Astrocyte (in vitro differentiated cells and primary cell): Measurements from ENCODE around the gene DNLZ. TPM values are rescaled to one million over a fixed set of nuclear protein-coding genes. Genes with fewer than 3 reads are reported as not detected.

Experiments
- DNase-seq: peaks from one replicate; pipeline ENCODE4 v3.0.0-alpha.2; 2010; ENCODE audit warnings: low read depth
- FAIRE-seq: peaks from 2 replicates; lab custom pipeline; 2011; peaks lifted over from hg19 to GRCh38; lab: Jason Lieb, UNC
- H2AFZ ChIP-seq: 2 replicates; pipeline ENCODE4 v1.6.0; 2012; ENCODE audit warnings: low read depth, low read length, inconsistent platforms
- H3K27ac ChIP-seq: 2 replicates; pipeline ENCODE4 v1.5.1; 2011; ENCODE audit warnings: low read depth, low read length, inconsistent platforms
- H3K27me3 ChIP-seq: 2 replicates; pipeline ENCODE4 v1.6.0; 2011; ENCODE audit warnings: low read length, inconsistent platforms; ENCODE audit not compliant: insufficient read depth
- H3K36me3 ChIP-seq: 2 replicates; pipeline ENCODE4 v1.5.1; 2011; ENCODE audit warnings: low read length, inconsistent platforms; ENCODE audit not compliant: insufficient read depth
- H3K4me1 ChIP-seq: 2 replicates; pipeline ENCODE4 v1.5.1; 2011; ENCODE audit warnings: low read length, inconsistent platforms; ENCODE audit not compliant: insufficient read depth
- H3K4me2 ChIP-seq: 2 replicates; pipeline ENCODE4 v1.6.0; 2012; ENCODE audit warnings: low read length, inconsistent platforms
- H3K4me3 ChIP-seq: 2 replicates; pipeline ENCODE4 v1.5.1; 2011; ENCODE audit warnings: low read depth, mild to moderate bottlenecking, low read length, inconsistent platforms; ENCODE audit not compliant: insufficient read depth
- H3K79me2 ChIP-seq: 2 replicates; pipeline ENCODE4 v1.6.0; 2012; ENCODE audit warnings: mild to moderate bottlenecking, low read length, inconsistent platforms; ENCODE audit not compliant: insufficient read depth
- H3K9ac ChIP-seq: 2 replicates; pipeline ENCODE4 v1.6.0; 2012; ENCODE audit warnings: mild to moderate bottlenecking, low read length, inconsistent platforms
- H3K9me3 ChIP-seq: 2 replicates; pipeline ENCODE4 v1.5.1; 2012; ENCODE audit warnings: low read depth, mild to moderate bottlenecking, low read length, inconsistent platforms; ENCODE audit not compliant: insufficient read depth
- H4K20me1 ChIP-seq: 2 replicates; pipeline ENCODE4 v1.6.0; 2012; ENCODE audit warnings: low read length, inconsistent platforms; ENCODE audit not compliant: insufficient read depth
- H3K27ac Mint-ChIP-seq: one replicate; pipeline ENCODE4 v1.8.0; 2021; ENCODE audit warnings: mild to moderate bottlenecking, mixed read lengths; ENCODE audit not compliant: unreplicated experiment
- H3K27me3 Mint-ChIP-seq: one replicate; pipeline ENCODE4 v1.8.0; 2021; ENCODE audit warnings: low read depth, mixed read lengths; ENCODE audit not compliant: unreplicated experiment
- H3K36me3 Mint-ChIP-seq: one replicate; pipeline ENCODE4 v1.8.0; 2021; ENCODE audit warnings: low read depth, mixed read lengths; ENCODE audit not compliant: unreplicated experiment
- H3K4me1 Mint-ChIP-seq: one replicate; pipeline ENCODE4 v1.8.0; 2021; ENCODE audit warnings: low read depth, mixed read lengths; ENCODE audit not compliant: unreplicated experiment
- H3K4me3 Mint-ChIP-seq: one replicate; pipeline ENCODE4 v1.8.0; 2021; ENCODE audit warnings: mild to moderate bottlenecking, moderate library complexity, mixed read lengths; ENCODE audit not compliant: unreplicated experiment
- H3K9me3 Mint-ChIP-seq: one replicate; pipeline ENCODE4 v1.8.0; 2021; ENCODE audit warnings: mild to moderate bottlenecking, mixed read lengths; ENCODE audit not compliant: unreplicated experiment
- EZH2 ChIP-seq: IDR thresholded peaks from 2 replicates; pipeline ENCODE4 v1.6.1; 2012; ENCODE audit warnings: mild to moderate bottlenecking, low read length, inconsistent platforms; ENCODE audit not compliant: insufficient read depth
- total RNA-seq: library from RNA; stranded (reverse); gene quantifications from 2 replicates; pipeline ENCODE4 v1.2.1, GENCODE V29; 2021
- TF ChIP-seq, protein P1 (sequence below): IDR thresholded peaks from 2 replicates; pipeline ENCODE4 v1.5.1; 2011; ENCODE audit warnings: low read depth, mild to moderate bottlenecking, inconsistent platforms, low read length, moderate library complexity; ENCODE audit not compliant: insufficient read depth

The DNLZ gene
- total RNA-seq, 1 donor from 2014 or later, result 17.4 TPM

- no peak for FAIRE-seq
- Mint-ChIP-seq H3K27me3 (no peaks in the 10 kb centered on the region), H3K4me3 (no peak overlapping the region), H3K4me1 (peaks cover 6% of the 10 kb centered on the region), H3K27ac (no peak overlapping the region), H3K36me3 (peaks cover 1% of the 10 kb centered on the region), H3K9me3 (no peaks in the 10 kb centered on the region)
- TF ChIP-seq, protein P1, sequence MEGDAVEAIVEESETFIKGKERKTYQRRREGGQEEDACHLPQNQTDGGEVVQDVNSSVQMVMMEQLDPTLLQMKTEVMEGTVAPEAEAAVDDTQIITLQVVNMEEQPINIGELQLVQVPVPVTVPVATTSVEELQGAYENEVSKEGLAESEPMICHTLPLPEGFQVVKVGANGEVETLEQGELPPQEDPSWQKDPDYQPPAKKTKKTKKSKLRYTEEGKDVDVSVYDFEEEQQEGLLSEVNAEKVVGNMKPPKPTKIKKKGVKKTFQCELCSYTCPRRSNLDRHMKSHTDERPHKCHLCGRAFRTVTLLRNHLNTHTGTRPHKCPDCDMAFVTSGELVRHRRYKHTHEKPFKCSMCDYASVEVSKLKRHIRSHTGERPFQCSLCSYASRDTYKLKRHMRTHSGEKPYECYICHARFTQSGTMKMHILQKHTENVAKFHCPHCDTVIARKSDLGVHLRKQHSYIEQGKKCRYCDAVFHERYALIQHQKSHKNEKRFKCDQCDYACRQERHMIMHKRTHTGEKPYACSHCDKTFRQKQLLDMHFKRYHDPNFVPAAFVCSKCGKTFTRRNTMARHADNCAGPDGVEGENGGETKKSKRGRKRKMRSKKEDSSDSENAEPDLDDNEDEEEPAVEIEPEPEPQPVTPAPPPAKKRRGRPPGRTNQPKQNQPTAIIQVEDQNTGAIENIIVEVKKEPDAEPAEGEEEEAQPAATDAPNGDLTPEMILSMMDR, result no peak
- TF ChIP-seq EZH2, result no peak
- DNase-seq, result no peak
- Histone ChIP-seq H3K9me3 (no peaks in the 10 kb centered on the region), H4K20me1 (no peaks in the 10 kb centered on the region), H3K9ac (no peak overlapping the region), H3K36me3 (peaks cover 3% of the 10 kb centered on the region), H3K4me3 (no peak overlapping the region), H3K79me2 (no peaks in the 10 kb centered on the region), H3K27ac (no peak overlapping the region), H2AFZ (no peak overlapping the region), H3K27me3 (no peaks in the 10 kb centered on the region), H3K4me2 (no peak overlapping the region), H3K4me1 (peaks cover 7% of the 10 kb centered on the region)
Observed at GRCh38 chr9:136377341-136378169, 14.0 kb upstream of the DNLZ start.

DNA sequence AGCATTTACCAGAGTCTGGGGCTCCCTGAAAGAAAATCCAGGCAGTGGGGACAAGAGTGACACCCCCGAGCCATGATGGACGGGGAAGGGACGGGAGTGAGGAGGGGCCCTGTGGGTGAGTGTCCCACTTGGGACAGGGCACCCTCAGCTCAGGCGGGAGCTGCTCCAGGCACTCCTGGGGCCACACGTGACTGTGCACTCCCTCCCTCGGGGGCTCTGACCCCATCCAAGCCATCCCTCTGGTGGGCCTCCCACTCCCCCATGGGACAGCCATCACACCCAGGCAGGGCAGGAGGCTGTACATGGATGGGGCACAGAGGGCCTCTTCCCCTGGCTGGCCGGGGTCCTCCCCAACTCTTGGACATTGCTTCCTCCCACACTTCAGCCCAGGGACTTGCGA lies 12.9 kb upstream of the DNLZ start:
- Histone ChIP-seq H3K36me3 (peaks cover 3% of the 10 kb centered on the region), H3K4me1 (peaks cover 10% of the 10 kb centered on the region), H3K9ac (no peak overlapping the region), H3K27me3 (no peaks in the 10 kb centered on the region), H2AFZ (no peak overlapping the region), H3K79me2 (no peaks in the 10 kb centered on the region), H3K4me3 (no peak overlapping the region), H3K4me2 (no peak overlapping the region), H4K20me1 (no peaks in the 10 kb centered on the region), H3K27ac (no peak overlapping the region), H3K9me3 (no peaks in the 10 kb centered on the region)
- Mint-ChIP-seq H3K27me3 (no peaks in the 10 kb centered on the region), H3K9me3 (no peaks in the 10 kb centered on the region), H3K27ac (no peak overlapping the region), H3K4me1 (peaks cover 6% of the 10 kb centered on the region), H3K36me3 (peaks cover 1% of the 10 kb centered on the region), H3K4me3 (no peak overlapping the region)
- TF ChIP-seq, protein P1, result no peak
- no peak for TF ChIP-seq EZH2
- DNase-seq, result no peak
- FAIRE-seq, result no peak

DNA sequence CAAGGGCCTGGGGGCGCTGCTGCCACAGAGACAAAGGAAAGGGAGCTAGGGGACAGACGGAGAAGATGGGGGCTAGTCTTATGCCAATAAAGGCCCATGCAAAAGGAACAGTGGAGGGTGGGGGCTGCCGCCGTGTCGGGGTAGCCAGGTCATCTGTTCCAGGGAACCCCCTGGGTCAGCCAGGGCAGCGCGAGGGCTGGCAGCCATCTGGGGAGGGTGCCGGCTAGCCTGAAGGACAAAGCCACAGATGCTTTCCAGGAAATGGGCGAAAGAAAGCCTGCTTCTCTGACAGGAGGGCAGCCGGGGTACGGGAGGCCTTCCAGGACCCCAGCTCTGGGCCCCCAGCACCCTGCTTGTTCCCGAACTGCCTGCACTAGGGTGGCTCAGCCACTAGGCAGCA lies 11.6 kb upstream of the DNLZ start:
- Mint-ChIP-seq H3K4me1 (peaks cover 6% of the 10 kb centered on the region), H3K27ac (peak overlapping the region; percentile 58), H3K36me3 (peaks cover 4% of the 10 kb centered on the region), H3K27me3 (no peaks in the 10 kb centered on the region), H3K9me3 (no peaks in the 10 kb centered on the region), H3K4me3 (no peak overlapping the region)
- no peaks in the 10 kb centered on the region for H3K9me3 ChIP-seq
- H3K9ac ChIP-seq, result no peak overlapping the region
- TF ChIP-seq, protein P1, result no peak
- no peak for TF ChIP-seq EZH2
- no peaks in the 10 kb centered on the region for H3K36me3 ChIP-seq
- no peak overlapping the region for H3K4me3 ChIP-seq
- no peak for FAIRE-seq
- no peak overlapping the region for H3K4me2 ChIP-seq
- H3K27me3 ChIP-seq, result no peaks in the 10 kb centered on the region
- no peak overlapping the region for H2AFZ ChIP-seq
- H3K27ac ChIP-seq, result no peak overlapping the region
- H4K20me1 ChIP-seq, result no peaks in the 10 kb centered on the region
- no peaks in the 10 kb centered on the region for H3K79me2 ChIP-seq
- no peak for DNase-seq
- H3K4me1 ChIP-seq, result peaks cover 10% of the 10 kb centered on the region
